HCT116 (cell line): ENCODE results near the gene BIN2. TPM values are rescaled to one million over a fixed set of nuclear protein-coding genes. Genes with fewer than 3 reads are reported as not detected.

Source experiments
- ATAC-seq: fragments of 200-7000 bp; cut with Tn5 transposase; 2 replicates; pipeline ENCODE4 v1.9.1; 2020; ENCODE audit warnings: mild to moderate bottlenecking, moderate library complexity
- BruUV-seq: library from RNA; stranded (reverse); fragments of 400-500 nt; replicated peaks from 2 replicates; lab custom pipeline; 2021; lab: Mats Ljungman, UMichigan
- CTCF ChIA-PET: fragments of 300-600 bp; sonication (Branson Sonifier 250); formaldehyde crosslinking; loops from one replicate; lab custom pipeline; 2021; ENCODE audit warnings: antibody characterized with exemption; lab: Charles Lee
- POLR2A ChIA-PET: fragments of 300-600, 350-600 bp; sonication (Branson Sonifier 250); formaldehyde crosslinking; loops from one replicate; lab custom pipeline; 2021; ENCODE audit warnings: antibody characterized with exemption; lab: Charles Lee
- RAD21 ChIA-PET, 2 experiments: fragments of 300-600 bp; sonication (Branson Sonifier 250); formaldehyde crosslinking; loops; one replicate each; lab custom pipeline; 2023; ENCODE audit warnings: low total read pairs in 2 of 2; ENCODE audit not compliant: uncharacterized antibody in 2 of 2, unreplicated experiment in 2 of 2, low non-redundant PET in 1 of 2; lab: Charles Lee
- DNase-seq: peaks from one replicate; pipeline ENCODE4 v3.0.0-alpha.2; 2010; ENCODE audit warnings: low read depth, low spot score
- H2AFZ ChIP-seq: fragments of 200-600 bp; shearing (Covaris generic), sonication (generic); 2 replicates; pipeline ENCODE4 v1.6.1; 2017; ENCODE audit warnings: low read depth, mixed run types, mixed read lengths, antibody characterized with exemption, low read length; ENCODE audit not compliant: poor library complexity, severe bottlenecking
- H3K27ac ChIP-seq: 2 replicates; pipeline ENCODE4 v1.5.1; 2012; ENCODE audit warnings: low read depth, low read length
- H3K27me3 ChIP-seq: fragments of 200-600 bp; sonication (generic); 2 replicates; pipeline ENCODE4 v1.6.1; 2016; ENCODE audit warnings: mixed run types, low read length, mixed read lengths; ENCODE audit not compliant: insufficient read depth
- H3K36me3 ChIP-seq, 2 experiments: fragments of 200-500 bp in 1 of 2; fragments of 200-600 bp in 1 of 2; sonication (Bioruptor generic) in 1 of 2; sonication (generic) in 1 of 2; 2 replicates each; pipeline versions ENCODE4 v1.5.1 to v1.6.1; 2014 to 2016; ENCODE audit warnings: low read length in 2 of 2, inconsistent platforms in 1 of 2, mixed read lengths in 1 of 2, mixed run types in 1 of 2; ENCODE audit not compliant: insufficient read depth in 2 of 2, control insufficient read depth in 1 of 2
- H3K4me1 ChIP-seq, 2 experiments: fragments of 200-600 bp in 1 of 2; sonication (generic) in 1 of 2; 2 replicates each; pipeline versions ENCODE4 v1.5.1 to v1.6.1; 2012 to 2017; ENCODE audit warnings: low read length in 2 of 2, inconsistent platforms in 1 of 2, mild to moderate bottlenecking in 1 of 2, mixed read lengths in 1 of 2, mixed run types in 1 of 2, moderate library complexity in 1 of 2; ENCODE audit not compliant: insufficient read depth in 2 of 2, control insufficient read depth in 1 of 2
- H3K4me2 ChIP-seq: fragments of 200-600 bp; sonication (generic); 2 replicates; pipeline ENCODE4 v1.6.1; 2017; ENCODE audit warnings: mixed run types, low read length, mixed read lengths
- H3K4me3 ChIP-seq, 2 experiments: fragments of 200-600 bp in 1 of 2; sonication (generic) in 1 of 2; replicated peaks in 1 of 2; 2 replicates each; pipeline ENCODE4 v1.5.1; 2011 to 2016; ENCODE audit warnings: low read length in 2 of 2, control low read depth in 1 of 2, low read depth in 1 of 2, mild to moderate bottlenecking in 1 of 2, mixed read lengths in 1 of 2, mixed run types in 1 of 2
- H3K79me2 ChIP-seq: fragments of 200-600 bp; sonication (generic); 2 replicates; pipeline ENCODE4 v1.6.1; 2017; ENCODE audit warnings: mild to moderate bottlenecking, mixed run types, low read length, moderate library complexity, mixed read lengths; ENCODE audit not compliant: insufficient read depth
- H3K9ac ChIP-seq: fragments of 200-600 bp; sonication (generic); 2 replicates; pipeline ENCODE4 v1.6.1; 2016; ENCODE audit warnings: low read length, mixed read lengths
- H3K9me2 ChIP-seq: fragments of 200-600 bp; sonication (generic), shearing (Covaris generic); 2 replicates; pipeline ENCODE4 v1.6.1; 2017; ENCODE audit warnings: mixed run types, mild to moderate bottlenecking, moderate library complexity; ENCODE audit not compliant: insufficient read depth
- H3K9me3 ChIP-seq, 2 experiments: fragments of 200-500 bp in 1 of 2; fragments of 200-600 bp in 1 of 2; sonication (Bioruptor generic) in 1 of 2; sonication (generic) in 1 of 2; 2 replicates each; pipeline ENCODE4 v1.6.1; 2014 to 2017; ENCODE audit warnings: low read length in 2 of 2, mixed read lengths in 2 of 2, inconsistent platforms in 1 of 2, low read depth in 1 of 2, mild to moderate bottlenecking in 1 of 2, mixed run types in 1 of 2, moderate library complexity in 1 of 2; ENCODE audit not compliant: control insufficient read depth in 1 of 2, insufficient read depth in 1 of 2
- H4K20me1 ChIP-seq: fragments of 200-600 bp; sonication (generic), shearing (Covaris generic); 2 replicates; pipeline ENCODE4 v1.6.1; 2017; ENCODE audit warnings: mixed run types, mild to moderate bottlenecking, moderate library complexity; ENCODE audit not compliant: insufficient read depth
- CBX3 ChIP-seq: IDR thresholded peaks from 2 replicates; pipeline ENCODE4 v1.6.1; 2012; ENCODE audit warnings: low read depth
- CEBPB ChIP-seq: IDR thresholded peaks from 2 replicates; pipeline ENCODE4 v1.6.1; 2012; ENCODE audit warnings: low read depth
- CTCF ChIP-seq, 3 experiments: fragments of 200-600 bp in 1 of 3; sonication (generic) in 1 of 3; IDR thresholded peaks in 2 of 3; conservative IDR thresholded peaks in 1 of 3; 2 replicates each; pipeline ENCODE4 v1.5.1; 2012 to 2017; ENCODE audit warnings: low read depth in 2 of 3, low read length in 2 of 3, antibody characterized with exemption in 1 of 3, borderline replicate concordance in 1 of 3, control low read depth in 1 of 3, mild to moderate bottlenecking in 1 of 3, mixed read lengths in 1 of 3, mixed run types in 1 of 3, moderate library complexity in 1 of 3; ENCODE audit not compliant: insufficient read depth in 1 of 3
- EZH2 ChIP-seq: fragments of 200-600 bp; sonication (generic); IDR thresholded peaks from 2 replicates; pipeline ENCODE4 v1.6.1; 2017; ENCODE audit warnings: antibody characterized with exemption, mixed run types
- FOSL1 ChIP-seq: IDR thresholded peaks from 2 replicates; pipeline ENCODE4 v1.6.1; 2012; ENCODE audit warnings: low read depth
- POLR2A ChIP-seq: IDR thresholded peaks from 2 replicates; pipeline ENCODE4 v1.7.0; 2011; ENCODE audit warnings: borderline replicate concordance; ENCODE audit not compliant: insufficient read depth, insufficient read length; ENCODE audit errors: extremely low read depth
- RAD21 ChIP-seq: IDR thresholded peaks from 2 replicates; pipeline ENCODE4 v1.6.1; 2012; ENCODE audit warnings: low read depth, mild to moderate bottlenecking
- SP1 ChIP-seq: IDR thresholded peaks from 2 replicates; pipeline ENCODE4 v1.6.1; 2012; ENCODE audit warnings: low read depth
- intact Hi-C: fragments of 100-400 bp; cut with micrococcal nuclease; formaldehyde crosslinking; loops from 2 replicates; pipeline ENCODE4 v1.10.0; 2022
- total RNA-seq: library from RNA; stranded (reverse); gene quantifications from one replicate; pipeline ENCODE4 v1.2.1, GENCODE V29; 2021; ENCODE audit not compliant: unreplicated experiment

The BIN2 gene
- total RNA-seq, 1 experiment from 2014 or later, result 0.22 TPM

DNA sequence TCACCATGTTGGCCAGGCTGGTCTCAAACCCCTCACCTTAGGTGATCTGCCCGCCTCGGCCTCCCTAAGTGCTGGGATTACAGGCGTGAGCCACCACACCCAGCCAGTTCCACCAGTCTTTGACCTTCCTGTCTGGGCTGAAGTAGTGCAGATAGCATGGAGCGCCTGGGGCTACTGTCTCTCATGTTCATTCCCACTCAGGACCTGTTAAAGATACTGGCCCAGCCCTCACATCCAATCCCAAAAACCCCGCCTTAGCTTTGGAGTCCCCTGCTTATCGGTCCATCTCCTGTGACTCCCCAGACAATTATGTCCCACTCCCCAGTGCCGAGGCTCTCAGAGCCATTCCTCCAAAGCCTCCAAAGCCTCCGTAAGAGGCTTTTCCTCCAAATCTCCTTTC, 34.5 kb upstream of the BIN2 start (continued):
- no peak for TF ChIP-seq CTCF (IDR thresholded peaks at IDR 0.05 in 2 of 3, conservative IDR thresholded peaks at IDR 0.05 in 1 of 3; ENCODE audit: borderline replicate concordance in 1 of 3, insufficient read depth in 1 of 3, low read depth in 2 of 3, low read length in 2 of 3)

GRCh38 chr12:51357374-51358047, 33.5 kb upstream of the BIN2 start:
- no peak overlapping the region for H2AFZ ChIP-seq
- no peaks in the 10 kb centered on the region for H3K79me2 ChIP-seq
- BruUV-seq, result no TSS peak
- H3K9ac ChIP-seq, result no peak overlapping the region
- H3K36me3 ChIP-seq, result peaks cover 2 to 12% of the 10 kb centered on the region in 2 experiments; a peak in 2 of 4 replicates
- no peaks in the 10 kb centered on the region for H4K20me1 ChIP-seq
- H3K4me3 ChIP-seq, result no peak overlapping the region
- TF ChIP-seq EZH2, result no peak
- TF ChIP-seq CBX3, result no peak
- TF ChIP-seq RAD21, result no peak
- no peak for TF ChIP-seq POLR2A
- TF ChIP-seq CEBPB, result no peak
- no peak for TF ChIP-seq FOSL1
- TF ChIP-seq SP1, result no peak
- POLR2A ChIA-PET, result no interaction called here
- H3K4me1 ChIP-seq, result no peaks in the 10 kb centered on the region
- ATAC-seq (no peak), DNase-seq (no peak)
- no peaks in the 10 kb centered on the region for H3K9me2 ChIP-seq
- CTCF ChIA-PET, result no interaction called here
- no peaks in the 10 kb centered on the region for H3K27me3 ChIP-seq
- no peaks in the 10 kb centered on the region for H3K9me3 ChIP-seq
- RAD21 ChIA-PET, result no interaction called here
- H3K27ac ChIP-seq, result no peak overlapping the region
- H3K4me2 ChIP-seq, result no peak overlapping the region
- intact Hi-C loops, result no loop called here
